BE2C (cell line): Measurements from ENCODE around the gene HELZ.
"Not testable (repeated sequence)": the region's sequence is repeated elsewhere in the genome, so short reads cannot be mapped to it uniquely, and the experiment has no call there.

Source experiments
- DNase-seq: peaks from one replicate; pipeline ENCODE4 v3.0.0-alpha.2; 2020
- H3K27me3 ChIP-seq: fragments of 250-450 bp; sonication (Bioruptor Pico); 2 replicates; pipeline ENCODE4 v1.5.1; 2020; ENCODE audit warnings: mild to moderate bottlenecking
- H3K36me3 ChIP-seq: fragments of 250-450 bp; sonication (Bioruptor Pico); 2 replicates; pipeline ENCODE4 v1.5.1; 2020; ENCODE audit warnings: mild to moderate bottlenecking
- H3K4me1 ChIP-seq: fragments of 250-450 bp; sonication (Bioruptor Pico); 2 replicates; pipeline ENCODE4 v1.5.1; 2020
- H3K4me3 ChIP-seq: 2 replicates; pipeline ENCODE4 v1.5.1; 2011; ENCODE audit warnings: low read depth, low read length
- H3K9me3 ChIP-seq: fragments of 250-450 bp; sonication (Bioruptor Pico); 2 replicates; pipeline ENCODE4 v1.5.1; 2020
- CTCF ChIP-seq: IDR thresholded peaks from 2 replicates; pipeline ENCODE4 v1.5.1; 2012; ENCODE audit warnings: mild to moderate bottlenecking, low read depth, low read length

The HELZ gene

GRCh38 chr17:67258821-67259468, 13.9 kb upstream of the HELZ start:
- Histone ChIP-seq H3K4me3 (no peak overlapping the region), H3K36me3 (no peaks in the 10 kb centered on the region)
- no peak for DNase-seq

GRCh38 chr17:67256075-67256732, 11.2 kb upstream of the HELZ start:
- Histone ChIP-seq H3K9me3 (no peaks in the 10 kb centered on the region), H3K27me3 (no peaks in the 10 kb centered on the region), H3K36me3 (no peaks in the 10 kb centered on the region), H3K4me3 (no peak overlapping the region), H3K4me1 (no peaks in the 10 kb centered on the region)
- no peak for TF ChIP-seq CTCF
- no peak for DNase-seq

More at GRCh38 chr17:67258821-67259468, 13.9 kb upstream of the HELZ start:
- no peaks in the 10 kb centered on the region for H3K9me3 ChIP-seq
- no peaks in the 10 kb centered on the region for H3K4me1 ChIP-seq
- no peaks in the 10 kb centered on the region for H3K27me3 ChIP-seq
- TF ChIP-seq CTCF = no peak

GRCh38 chr17:67253384-67253783, 8.4 kb upstream of the HELZ start:
- DNase-seq = no peak
- no peak for TF ChIP-seq CTCF

GRCh38 chr17:67251586-67251985, 6.6 kb upstream of the HELZ start:
- H3K4me1 ChIP-seq = not testable (repeated sequence)

More at GRCh38 chr17:67253384-67253783, 8.4 kb upstream of the HELZ start:
- Histone ChIP-seq H3K4me3 (no peak overlapping the region), H3K4me1 (no peaks in the 10 kb centered on the region), H3K36me3 (no peaks in the 10 kb centered on the region), H3K27me3 (no peaks in the 10 kb centered on the region), H3K9me3 (no peaks in the 10 kb centered on the region)

GRCh38 chr17:67248291-67248690, 3.3 kb upstream of the HELZ start:
- TF ChIP-seq CTCF = no peak
- no peaks in the 10 kb centered on the region for H3K4me1 ChIP-seq
- no peaks in the 10 kb centered on the region for H3K27me3 ChIP-seq
- peaks cover 5% of the 10 kb centered on the region for H3K36me3 ChIP-seq
- H3K4me3 ChIP-seq = no peak overlapping the region
- no peak for DNase-seq
- no peaks in the 10 kb centered on the region for H3K9me3 ChIP-seq

More at GRCh38 chr17:67251586-67251985, 6.6 kb upstream of the HELZ start:
- H3K9me3 ChIP-seq, H3K4me3 ChIP-seq, H3K36me3 ChIP-seq, DNase-seq, H3K27me3 ChIP-seq: not testable (repeated sequence)

GRCh38 chr17:67247416-67247900, 2.5 kb upstream of the HELZ start:
- TF ChIP-seq CTCF = no peak
- Histone ChIP-seq H3K36me3 (peaks cover 8% of the 10 kb centered on the region), H3K9me3 (no peaks in the 10 kb centered on the region), H3K4me3 (no peak overlapping the region), H3K4me1 (no peaks in the 10 kb centered on the region; the same call in 1 of the 2 replicates), H3K27me3 (no peaks in the 10 kb centered on the region)
- DNase-seq = no peak
